Smooth muscle cell (in vitro differentiated cells): Measurements from ENCODE around the gene PLEKHA6. TPM values are rescaled to one million over a fixed set of nuclear protein-coding genes. Genes with fewer than 3 reads are reported as not detected.
A peak's percentile ranks its signal among the peaks of the same experiment; 100 is the strongest.

ENCODE experiments used
- DNase-seq: peaks from one replicate; lab custom pipeline; 2025; ENCODE audit not compliant: unreplicated experiment; lab: John Stamatoyannopoulos, UW
- H2AFZ ChIP-seq: fragments of 200-600 bp; sonication (generic); 2 replicates; pipeline ENCODE4 v1.6.0; 2016; ENCODE audit warnings: antibody characterized with exemption, low read depth, mild to moderate bottlenecking
- H3F3A ChIP-seq: fragments of 200-600 bp; sonication (generic); 2 replicates; pipeline ENCODE4 v1.6.0; 2017; ENCODE audit warnings: antibody characterized with exemption, low read depth
- H3K27ac ChIP-seq: fragments of 200-600 bp; sonication (generic); 2 replicates; pipeline ENCODE4 v1.5.1; 2016; ENCODE audit warnings: low read depth, mild to moderate bottlenecking
- H3K27me3 ChIP-seq: fragments of 200-600 bp; sonication (generic); 2 replicates; pipeline ENCODE4 v1.6.1; 2016; ENCODE audit warnings: low read depth, mild to moderate bottlenecking
- H3K36me3 ChIP-seq: fragments of 200-600 bp; sonication (generic); 2 replicates; pipeline ENCODE4 v1.5.1; 2016; ENCODE audit warnings: low read depth
- H3K4me1 ChIP-seq: fragments of 200-600 bp; sonication (generic); 2 replicates; pipeline ENCODE4 v1.5.1; 2016; ENCODE audit warnings: low read depth
- H3K4me2 ChIP-seq: fragments of 200-600 bp; sonication (generic); 2 replicates; pipeline ENCODE4 v1.6.0; 2016; ENCODE audit warnings: mild to moderate bottlenecking
- H3K4me3 ChIP-seq: fragments of 200-600 bp; sonication (generic); 2 replicates; pipeline ENCODE4 v1.5.1; 2016; ENCODE audit warnings: mild to moderate bottlenecking
- H3K79me2 ChIP-seq: fragments of 200-600 bp; sonication (generic); 2 replicates; pipeline ENCODE4 v1.6.0; 2016; ENCODE audit warnings: low read depth, mild to moderate bottlenecking
- H3K9ac ChIP-seq: fragments of 200-600 bp; sonication (generic); 2 replicates; pipeline ENCODE4 v1.6.0; 2016; ENCODE audit warnings: low read depth
- H3K9me3 ChIP-seq: fragments of 200-600 bp; sonication (generic); replicated peaks from 2 replicates; pipeline ENCODE4 v1.5.1; 2016; ENCODE audit warnings: low read depth
- H4K20me1 ChIP-seq: fragments of 200-600 bp; sonication (generic); 2 replicates; pipeline ENCODE4 v1.6.0; 2016; ENCODE audit warnings: low read depth
- WGBS: methylation state at CpG from one replicate; pipeline ENCODE4 v1.1.7; 2016; ENCODE audit warnings: low lambda C conversion rate; 5-methylcytosine and 5-hydroxymethylcytosine counted together
- polyA plus RNA-seq: library from polyadenylated mRNA; unstranded; fragments of >200 nt; fragmentation: Nextera tagmentation; extraction: Ambion mirVana; gene quantifications from 2 replicates; pipeline ENCODE4 v1.2.1, GENCODE V29; 2016
- total RNA-seq: library from RNA; depleted of rRNA; stranded (reverse); fragments of >200 nt; gene quantifications from 2 replicates; pipeline ENCODE4 v1.2.3, GENCODE V29; 2014
- TF ChIP-seq, protein P1 (sequence below): fragments of 200-600 bp; sonication (generic); IDR thresholded peaks from 2 replicates; pipeline ENCODE4 v1.5.1; 2017; ENCODE audit warnings: borderline replicate concordance, mild to moderate bottlenecking, antibody characterized with exemption; ENCODE audit not compliant: insufficient read depth, poor library complexity, severe bottlenecking

PLEKHA6 gene
- total and polyA plus RNA-seq, 2 experiments from 2014 or later = 0.45 to 0.85 TPM

DNA sequence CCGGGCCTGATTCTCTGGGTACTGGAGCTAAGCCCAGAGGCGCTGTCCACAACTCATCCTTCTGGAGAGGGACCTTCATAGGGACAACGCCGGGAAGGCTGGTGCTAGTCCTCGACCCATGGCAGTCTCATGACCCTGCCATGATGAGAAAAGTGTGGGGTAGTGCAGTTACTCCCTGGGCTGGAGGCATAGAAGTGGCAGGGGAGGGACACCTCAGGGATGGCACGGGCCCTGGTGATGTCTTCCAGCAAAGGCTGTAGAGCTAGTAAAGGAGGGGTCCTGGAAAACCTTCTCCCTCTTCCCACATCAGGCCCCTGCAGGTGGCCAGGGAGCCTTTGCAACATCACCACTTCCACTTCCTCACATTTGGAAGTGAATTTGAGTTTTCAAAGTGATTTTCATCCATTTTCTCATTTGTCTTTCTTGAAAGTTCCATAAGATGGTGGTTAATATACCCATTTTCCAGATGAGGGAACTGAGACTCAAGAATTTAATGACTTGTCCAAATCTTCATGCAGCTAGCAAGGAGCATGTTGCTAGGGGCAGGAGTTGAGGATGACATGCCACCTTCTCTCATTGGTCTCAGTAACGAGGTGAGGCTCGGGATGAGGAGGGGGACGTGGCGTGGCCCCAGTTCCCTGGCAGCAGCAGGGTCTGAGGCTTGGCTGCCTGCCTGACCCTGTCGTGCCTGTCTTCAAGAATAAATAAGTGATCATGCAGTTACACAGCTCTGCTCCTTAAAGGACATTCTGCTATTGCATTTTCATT is 142.7 kb downstream of the PLEKHA6 start:
- H3K9me3 ChIP-seq = no peaks in the 10 kb centered on the region
- H3F3A ChIP-seq = no peaks in the 10 kb centered on the region
- no peaks in the 10 kb centered on the region for H3K36me3 ChIP-seq
- DNase-seq = no peak
- H3K4me2 ChIP-seq = no peak overlapping the region
- TF ChIP-seq, protein P1, sequence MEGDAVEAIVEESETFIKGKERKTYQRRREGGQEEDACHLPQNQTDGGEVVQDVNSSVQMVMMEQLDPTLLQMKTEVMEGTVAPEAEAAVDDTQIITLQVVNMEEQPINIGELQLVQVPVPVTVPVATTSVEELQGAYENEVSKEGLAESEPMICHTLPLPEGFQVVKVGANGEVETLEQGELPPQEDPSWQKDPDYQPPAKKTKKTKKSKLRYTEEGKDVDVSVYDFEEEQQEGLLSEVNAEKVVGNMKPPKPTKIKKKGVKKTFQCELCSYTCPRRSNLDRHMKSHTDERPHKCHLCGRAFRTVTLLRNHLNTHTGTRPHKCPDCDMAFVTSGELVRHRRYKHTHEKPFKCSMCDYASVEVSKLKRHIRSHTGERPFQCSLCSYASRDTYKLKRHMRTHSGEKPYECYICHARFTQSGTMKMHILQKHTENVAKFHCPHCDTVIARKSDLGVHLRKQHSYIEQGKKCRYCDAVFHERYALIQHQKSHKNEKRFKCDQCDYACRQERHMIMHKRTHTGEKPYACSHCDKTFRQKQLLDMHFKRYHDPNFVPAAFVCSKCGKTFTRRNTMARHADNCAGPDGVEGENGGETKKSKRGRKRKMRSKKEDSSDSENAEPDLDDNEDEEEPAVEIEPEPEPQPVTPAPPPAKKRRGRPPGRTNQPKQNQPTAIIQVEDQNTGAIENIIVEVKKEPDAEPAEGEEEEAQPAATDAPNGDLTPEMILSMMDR = no peak
- WGBS = 92% methylated on average over 11 of the region's 11 CpGs
- no peaks in the 10 kb centered on the region for H3K79me2 ChIP-seq
- H3K27me3 ChIP-seq = peaks cover 24% of the 10 kb centered on the region
- H3K9ac ChIP-seq = no peak overlapping the region
- no peaks in the 10 kb centered on the region for H4K20me1 ChIP-seq
- no peak overlapping the region for H3K27ac ChIP-seq
- H3K4me1 ChIP-seq = no peaks in the 10 kb centered on the region
- H2AFZ ChIP-seq = no peak overlapping the region
- no peak overlapping the region for H3K4me3 ChIP-seq

DNA sequence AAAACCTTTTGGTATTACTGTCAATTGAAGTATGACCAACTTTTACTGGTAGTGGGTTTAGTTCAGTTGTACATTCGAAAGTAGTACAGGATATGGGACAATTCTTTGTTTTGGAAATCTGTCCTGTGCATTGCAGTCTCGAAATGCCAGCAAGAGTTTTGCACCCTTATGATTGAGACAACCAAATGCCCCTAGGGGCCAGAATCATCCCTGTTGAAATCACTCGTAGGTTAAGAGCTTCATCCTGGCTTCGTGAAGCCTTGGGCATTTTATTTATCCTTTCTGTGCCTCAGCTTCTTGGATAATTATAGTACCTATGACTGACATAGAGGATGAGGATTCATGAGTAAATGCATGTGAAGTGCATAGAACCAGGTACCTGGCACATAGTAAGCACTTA is 143.5 kb downstream of the PLEKHA6 start:
- Histone ChIP-seq H3K27ac (no peak overlapping the region), H2AFZ (no peak overlapping the region), H3K9me3 (no peaks in the 10 kb centered on the region), H3K79me2 (no peaks in the 10 kb centered on the region), H3K36me3 (no peaks in the 10 kb centered on the region), H3K9ac (no peak overlapping the region), H3K27me3 (peaks cover 26% of the 10 kb centered on the region), H4K20me1 (no peaks in the 10 kb centered on the region), H3F3A (no peaks in the 10 kb centered on the region), H3K4me1 (no peaks in the 10 kb centered on the region), H3K4me2 (no peak overlapping the region), H3K4me3 (no peak overlapping the region)
- WGBS = 77% methylated on average over 4 of the region's 4 CpGs
- TF ChIP-seq, protein P1 = no peak
- no peak for DNase-seq

DNA sequence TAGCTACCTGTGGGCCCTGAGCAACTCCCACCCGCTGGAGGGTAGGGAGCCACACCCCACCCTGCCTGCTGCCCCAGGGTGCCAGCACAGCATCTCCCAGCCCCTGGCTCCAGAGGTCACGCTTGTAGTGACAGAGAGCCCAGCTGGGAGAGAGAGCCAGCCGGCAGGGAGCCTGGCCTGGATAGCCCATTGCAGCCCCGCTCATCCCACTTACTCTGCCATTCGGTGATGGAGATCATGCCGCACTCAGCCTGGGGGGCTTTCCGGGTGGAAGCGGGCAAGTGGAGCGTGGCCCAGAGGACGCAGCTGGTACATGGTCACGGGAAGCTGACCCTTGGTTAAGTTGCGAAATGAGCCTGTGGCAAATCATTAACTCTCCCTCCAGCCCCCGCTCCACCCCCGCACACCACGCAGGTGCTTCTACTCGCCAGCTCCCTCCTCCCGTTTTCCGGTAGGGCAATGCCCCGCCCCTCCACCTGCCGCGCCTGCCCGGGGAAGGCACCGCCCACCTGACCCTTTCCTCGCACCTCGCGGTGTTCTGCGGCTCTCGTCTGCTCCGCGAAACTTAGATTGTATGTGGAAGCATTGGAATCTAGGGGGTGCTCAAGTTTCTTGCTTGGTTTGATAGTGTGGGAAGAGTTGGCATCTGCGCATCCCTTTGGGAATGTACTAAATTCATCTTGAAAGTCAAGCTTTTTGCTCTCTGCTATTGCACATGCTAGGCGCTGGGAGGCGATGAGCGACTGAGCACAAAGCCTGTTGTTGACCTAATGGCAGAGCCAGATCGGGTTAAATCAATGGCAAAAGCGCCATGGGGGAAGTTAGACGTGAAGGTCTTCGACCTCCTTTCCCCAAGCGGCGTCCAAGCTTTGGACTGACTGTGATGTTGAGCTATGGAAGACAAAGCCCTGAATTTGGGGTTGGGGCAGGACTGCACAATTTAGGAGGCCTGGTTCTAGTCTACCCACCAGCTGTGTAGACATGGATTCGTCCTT is 145.8 kb downstream of the PLEKHA6 start, which contains the start of gene GOLT1A:
Gene GOLT1A, minus strand, starts transcription at position 321 of the 995 bp plus-strand sequence. Its CDS starts 82 bp downstream, at position 239.
- Histone ChIP-seq H3K27me3 (peaks cover 34% of the 10 kb centered on the region), H3K9me3 (no peaks in the 10 kb centered on the region), H3K27ac (no peak within 1 kb of the TSS), H3F3A (no peaks in the 10 kb centered on the region), H3K4me3 (peak within 1 kb of the TSS; percentile 33), H3K4me2 (peak within 1 kb of the TSS; percentile 58), H3K9ac (no peak within 1 kb of the TSS), H3K79me2 (no peaks in the 10 kb centered on the region), H4K20me1 (no peaks in the 10 kb centered on the region), H3K36me3 (no peaks in the 10 kb centered on the region), H2AFZ (no peak within 1 kb of the TSS), H3K4me1 (no peaks in the 10 kb centered on the region)
- WGBS = 11% methylated on average over 41 of the region's 41 CpGs
- DNase-seq = no peak
- TF ChIP-seq, protein P1 = peak; percentile 64
